Heart left ventricle (tissue), 13 donors: ENCODE data around the gene APCDD1.

Experiments
- POLR2A ChIP-seq, 2 donors: fragments of 450-650 bp; IDR thresholded peaks; one replicate each; pipeline ENCODE4 v1.6.1; 2017; ENCODE audit warnings: antibody characterized with exemption in 2 of 2, mild to moderate bottlenecking in 2 of 2, moderate library complexity in 2 of 2
- TF ChIP-seq, protein P1 (sequence below), 12 donors: fragments of 200-600 bp; sonication (generic) in 4 of 12; IDR thresholded peaks; one replicate each; pipeline versions ENCODE4 v1.5.0 to v1.8.0; 2018 to 2022; ENCODE audit warnings: antibody characterized with exemption in 12 of 12, mild to moderate bottlenecking in 5 of 12
- donor health status: ischemic (EF 13 %, LVEDD 7.1; RV severe dilation, severe dysfunction).
- donor health status: DM: no; HTN: yes; CAD: no.
- donor health status: DM: no; HTN: no; CAD: no.
- donor health status: ischemic (EF 25% LVEDD 6.9; RV normal size, moderate dysfunction).
- donor health status: ischemic (EF 25% LVEDD 5.7; RV mildly dilated, moderate dysfunction).
- donor health status: ischemic (EF 35%, LVEDD 5.7; RV mildly dilated, moderate dysfunction).
- donor health status: nonischemic (EF 11% LVEDD 7.7; RV severe dilation, severe dysfunction).
- donor health status: DM: yes; HTN: yes; CAD: no.
- donor health status: PGD.
- donor health status: ischemic (EF 29% LVEDD 5.4; RV normal size, mild dysfunction).
- donor health status: nonischemic (EF 23%, LVEDD 6.1; RV moderate dilation, normal function).

DNA sequence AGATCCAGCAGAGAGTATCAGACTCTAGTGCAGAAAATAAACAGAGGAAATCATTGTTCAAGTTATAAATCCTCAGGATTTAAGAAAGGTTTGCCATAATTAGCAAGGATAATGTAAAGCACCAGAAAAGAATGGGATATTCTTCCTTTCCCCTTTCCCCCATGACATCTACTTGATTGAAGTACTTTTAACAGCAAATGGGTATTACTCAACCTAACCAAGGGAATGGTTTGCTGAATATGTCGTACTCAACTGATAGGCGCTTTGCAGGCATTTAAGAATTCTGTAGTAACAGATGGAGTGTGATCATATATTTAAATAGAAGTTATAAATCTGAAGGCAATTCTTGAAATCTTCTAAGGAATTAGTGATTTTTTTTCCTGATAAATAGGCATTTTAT is 2.7 kb downstream of the APCDD1 start:
- TF ChIP-seq, protein P1, sequence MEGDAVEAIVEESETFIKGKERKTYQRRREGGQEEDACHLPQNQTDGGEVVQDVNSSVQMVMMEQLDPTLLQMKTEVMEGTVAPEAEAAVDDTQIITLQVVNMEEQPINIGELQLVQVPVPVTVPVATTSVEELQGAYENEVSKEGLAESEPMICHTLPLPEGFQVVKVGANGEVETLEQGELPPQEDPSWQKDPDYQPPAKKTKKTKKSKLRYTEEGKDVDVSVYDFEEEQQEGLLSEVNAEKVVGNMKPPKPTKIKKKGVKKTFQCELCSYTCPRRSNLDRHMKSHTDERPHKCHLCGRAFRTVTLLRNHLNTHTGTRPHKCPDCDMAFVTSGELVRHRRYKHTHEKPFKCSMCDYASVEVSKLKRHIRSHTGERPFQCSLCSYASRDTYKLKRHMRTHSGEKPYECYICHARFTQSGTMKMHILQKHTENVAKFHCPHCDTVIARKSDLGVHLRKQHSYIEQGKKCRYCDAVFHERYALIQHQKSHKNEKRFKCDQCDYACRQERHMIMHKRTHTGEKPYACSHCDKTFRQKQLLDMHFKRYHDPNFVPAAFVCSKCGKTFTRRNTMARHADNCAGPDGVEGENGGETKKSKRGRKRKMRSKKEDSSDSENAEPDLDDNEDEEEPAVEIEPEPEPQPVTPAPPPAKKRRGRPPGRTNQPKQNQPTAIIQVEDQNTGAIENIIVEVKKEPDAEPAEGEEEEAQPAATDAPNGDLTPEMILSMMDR (IDR thresholded peaks at IDR 0.05) = no peak
- TF ChIP-seq POLR2A (IDR thresholded peaks at IDR 0.05) = no peak
